Ectodermal cell (in vitro differentiated cells): ENCODE results near the gene UBE2Q1.

Source experiments
- H3K27ac ChIP-seq: 2 replicates; pipeline ENCODE4 v1.7.0; 2013; ENCODE audit warnings: mild to moderate bottlenecking, low read depth, low read length; ENCODE audit not compliant: insufficient read depth, poor library complexity, severe bottlenecking
- H3K27me3 ChIP-seq: 2 replicates; pipeline ENCODE4 v1.7.0; 2013; ENCODE audit warnings: mild to moderate bottlenecking, low read length; ENCODE audit not compliant: insufficient read depth, control insufficient read depth, poor library complexity, severe bottlenecking
- H3K36me3 ChIP-seq: one replicate; pipeline ENCODE4 v1.7.0; 2013; ENCODE audit warnings: low read length; ENCODE audit not compliant: control insufficient read depth, insufficient read depth
- H3K4me1 ChIP-seq: one replicate; pipeline ENCODE4 v1.7.0; 2013; ENCODE audit warnings: low read length; ENCODE audit not compliant: control insufficient read depth, insufficient read depth
- H3K4me3 ChIP-seq: 2 replicates; pipeline ENCODE4 v1.7.0; 2013; ENCODE audit warnings: low read depth, low read length, control low read depth; ENCODE audit not compliant: insufficient read depth
- H3K9me3 ChIP-seq: 2 replicates; pipeline ENCODE4 v1.7.0; 2013; ENCODE audit warnings: mild to moderate bottlenecking, low read length, moderate library complexity; ENCODE audit not compliant: control insufficient read depth
- WGBS, 2 experiments: methylation state at CpG; one replicate each; pipeline ENCODE4 v1.1.7; 2013; ENCODE audit warnings: missing lambda C conversion rate in 2 of 2; 5-methylcytosine and 5-hydroxymethylcytosine counted together

Gene UBE2Q1

DNA sequence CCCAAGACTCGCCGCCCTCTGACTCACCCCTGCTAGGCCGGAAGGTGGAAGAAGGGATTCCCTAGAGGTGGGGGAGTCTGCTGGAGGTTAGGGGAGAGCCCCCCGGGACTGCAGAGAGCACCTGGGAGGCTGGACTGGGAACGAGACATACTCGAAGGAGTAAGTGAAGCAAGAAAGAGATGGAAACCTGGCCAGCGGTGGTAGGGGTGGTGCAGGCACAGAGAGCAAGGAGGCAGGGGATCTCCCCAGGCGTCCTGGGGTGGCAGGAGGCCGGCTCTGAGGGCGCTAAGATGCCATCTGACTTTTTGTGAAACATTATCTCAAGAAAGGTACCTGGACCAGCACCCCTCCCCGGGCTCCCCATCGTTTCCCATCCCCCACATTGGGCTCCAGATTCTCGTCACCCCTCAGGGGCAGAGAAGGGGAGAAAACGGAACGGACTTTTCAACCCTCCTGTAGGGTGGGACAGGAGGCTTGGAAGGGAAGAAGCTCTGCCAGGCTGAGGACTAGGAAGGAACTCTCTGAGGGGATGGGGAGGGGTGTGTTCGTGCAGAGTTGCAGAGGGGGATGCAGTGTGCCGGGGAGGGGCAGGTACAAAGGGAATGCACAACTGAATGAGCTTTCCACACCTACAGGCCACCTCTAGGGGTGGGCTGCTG lies 9.8 kb upstream of the UBE2Q1 start:
- H3K36me3 ChIP-seq, result no peaks in the 10 kb centered on the region
- peak overlapping the region; percentile 40 for H3K4me3 ChIP-seq
- peaks cover 12% of the 10 kb centered on the region for H3K4me1 ChIP-seq
- no peak overlapping the region for H3K27ac ChIP-seq
- peaks cover 30% of the 10 kb centered on the region for H3K27me3 ChIP-seq
- no peaks in the 10 kb centered on the region for H3K9me3 ChIP-seq
- WGBS, 2 experiments, result 52% methylated on average over 17 of the region's 17 CpGs

DNA sequence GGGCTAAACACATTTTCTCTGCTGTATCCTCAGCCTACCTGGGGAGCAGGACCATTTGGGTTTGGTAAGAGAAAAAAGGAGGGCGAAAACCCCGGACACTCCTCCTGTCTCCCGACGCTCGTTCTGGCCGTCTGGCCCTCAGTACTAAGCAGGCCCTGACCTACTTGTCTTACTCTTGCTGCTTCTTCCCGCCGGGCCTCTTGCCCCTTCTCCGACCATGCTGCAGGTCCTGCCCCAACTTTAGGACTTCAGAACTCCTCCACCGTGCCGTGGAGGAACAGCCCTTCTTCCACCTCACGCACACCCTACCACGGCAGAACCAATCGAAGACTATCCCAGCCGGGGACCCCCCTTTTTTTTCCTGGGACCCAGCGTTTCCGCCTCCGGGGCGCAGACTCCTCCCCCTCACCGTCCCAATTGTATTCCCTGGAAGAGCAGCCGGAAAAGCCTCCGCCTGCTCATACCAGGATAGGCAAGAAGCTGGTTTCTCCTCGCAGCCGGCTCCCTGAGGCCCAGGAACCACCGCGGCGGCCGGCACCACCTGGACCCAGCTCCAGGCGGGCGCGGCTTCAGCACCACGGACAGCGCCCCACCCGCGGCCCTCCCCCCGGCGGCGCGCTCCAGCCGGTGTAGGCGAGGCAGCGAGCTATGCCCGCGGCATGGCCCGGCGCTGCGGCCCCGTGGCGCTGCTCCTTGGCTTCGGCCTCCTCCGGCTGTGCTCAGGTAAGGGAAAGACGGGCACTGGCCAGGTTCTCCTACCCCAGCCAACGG lies 9.1 kb upstream of the UBE2Q1 start, which contains the start of gene CHRNB2:
TSS of gene CHRNB2 (plus strand) at position 393 of the 771 bp plus-strand sequence. CDS start at position 660, 267 bp downstream.
- 4 to 5% methylated on average over 53 of the region's 53 CpGs for WGBS, 2 experiments
- Histone ChIP-seq H3K4me3 (peak within 1 kb of the TSS; percentile 40), H3K36me3 (no peaks in the 10 kb centered on the region), H3K4me1 (peaks cover 10% of the 10 kb centered on the region), H3K9me3 (no peaks in the 10 kb centered on the region), H3K27ac (no peak within 1 kb of the TSS), H3K27me3 (peaks cover 30% of the 10 kb centered on the region)

DNA sequence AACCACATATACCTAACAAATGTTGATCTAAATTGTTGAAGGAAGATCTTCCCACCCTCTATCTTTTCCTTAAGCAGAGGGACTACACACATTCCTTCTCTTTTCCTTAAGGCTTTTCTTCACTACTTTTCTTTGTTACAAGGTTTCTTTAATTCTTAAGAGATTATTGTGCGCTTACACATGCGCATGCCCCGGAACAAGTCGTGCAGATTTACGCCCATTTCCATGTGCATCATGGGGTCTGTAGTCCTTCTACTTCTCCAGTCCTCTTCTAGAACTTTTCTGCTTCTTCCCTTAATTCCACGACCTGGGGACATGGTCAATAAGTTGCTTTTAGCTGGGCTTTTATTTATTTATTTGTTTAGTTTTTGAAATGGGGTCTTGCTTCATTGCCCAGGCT lies 7.4 kb upstream of the UBE2Q1 start:
- Histone ChIP-seq H3K27ac (no peak overlapping the region), H3K27me3 (peaks cover 30% of the 10 kb centered on the region)
- 86 to 95% methylated on average over 6 of the region's 6 CpGs for WGBS, 2 experiments

GRCh38 chr1:154559466-154560044 lies 1.1 kb upstream of the UBE2Q1 start:
- Histone ChIP-seq H3K27me3 (no peaks in the 10 kb centered on the region), H3K4me3 (peak overlapping the region; percentile 93), H3K9me3 (no peaks in the 10 kb centered on the region), H3K27ac (peak overlapping the region; percentile 84), H3K36me3 (peaks cover 10% of the 10 kb centered on the region), H3K4me1 (peaks cover 9% of the 10 kb centered on the region)
- 17% methylated on average over 13 of the region's 13 CpGs for WGBS, 2 experiments

More for the DNA sequence above, 7.4 kb upstream of the UBE2Q1 start:
- Histone ChIP-seq H3K4me3 (no peak overlapping the region), H3K36me3 (no peaks in the 10 kb centered on the region), H3K4me1 (peaks cover 8% of the 10 kb centered on the region), H3K9me3 (no peaks in the 10 kb centered on the region)

- Histone ChIP-seq H3K27ac (peak overlapping the region; percentile 84), H3K4me3 (peak overlapping the region; percentile 93), H3K27me3 (no peaks in the 10 kb centered on the region), H3K9me3 (no peaks in the 10 kb centered on the region), H3K36me3 (peaks cover 15% of the 10 kb centered on the region), H3K4me1 (peaks cover 9% of the 10 kb centered on the region)
- WGBS, 2 experiments, result 4 to 5% methylated on average over 55 to 57 of the region's 57 CpGs
Measured at GRCh38 chr1:154558720-154559465, 431 bp upstream of the UBE2Q1 start.

- H3K27ac ChIP-seq, result no peak overlapping the region
- peaks cover 9% of the 10 kb centered on the region for H3K4me1 ChIP-seq
- peaks cover 30% of the 10 kb centered on the region for H3K36me3 ChIP-seq
- no peaks in the 10 kb centered on the region for H3K9me3 ChIP-seq
- no peaks in the 10 kb centered on the region for H3K27me3 ChIP-seq
- peak overlapping the region; percentile 93 for H3K4me3 ChIP-seq
- WGBS, 2 experiments, result 18 to 28% methylated on average over 6 to 7 of the region's 7 CpGs
Measured at GRCh38 chr1:154557248-154557938, 1.1 kb downstream of the UBE2Q1 start.

- Histone ChIP-seq H3K27ac (no peak overlapping the region), H3K4me1 (peaks cover 9% of the 10 kb centered on the region), H3K4me3 (peak overlapping the region; percentile 93), H3K27me3 (no peaks in the 10 kb centered on the region), H3K36me3 (peaks cover 40% of the 10 kb centered on the region), H3K9me3 (no peaks in the 10 kb centered on the region)
- 23 to 25% methylated on average over 4 of the region's 4 CpGs for WGBS, 2 experiments
Measured at GRCh38 chr1:154556422-154556821, 2.0 kb downstream of the UBE2Q1 start.

DNA sequence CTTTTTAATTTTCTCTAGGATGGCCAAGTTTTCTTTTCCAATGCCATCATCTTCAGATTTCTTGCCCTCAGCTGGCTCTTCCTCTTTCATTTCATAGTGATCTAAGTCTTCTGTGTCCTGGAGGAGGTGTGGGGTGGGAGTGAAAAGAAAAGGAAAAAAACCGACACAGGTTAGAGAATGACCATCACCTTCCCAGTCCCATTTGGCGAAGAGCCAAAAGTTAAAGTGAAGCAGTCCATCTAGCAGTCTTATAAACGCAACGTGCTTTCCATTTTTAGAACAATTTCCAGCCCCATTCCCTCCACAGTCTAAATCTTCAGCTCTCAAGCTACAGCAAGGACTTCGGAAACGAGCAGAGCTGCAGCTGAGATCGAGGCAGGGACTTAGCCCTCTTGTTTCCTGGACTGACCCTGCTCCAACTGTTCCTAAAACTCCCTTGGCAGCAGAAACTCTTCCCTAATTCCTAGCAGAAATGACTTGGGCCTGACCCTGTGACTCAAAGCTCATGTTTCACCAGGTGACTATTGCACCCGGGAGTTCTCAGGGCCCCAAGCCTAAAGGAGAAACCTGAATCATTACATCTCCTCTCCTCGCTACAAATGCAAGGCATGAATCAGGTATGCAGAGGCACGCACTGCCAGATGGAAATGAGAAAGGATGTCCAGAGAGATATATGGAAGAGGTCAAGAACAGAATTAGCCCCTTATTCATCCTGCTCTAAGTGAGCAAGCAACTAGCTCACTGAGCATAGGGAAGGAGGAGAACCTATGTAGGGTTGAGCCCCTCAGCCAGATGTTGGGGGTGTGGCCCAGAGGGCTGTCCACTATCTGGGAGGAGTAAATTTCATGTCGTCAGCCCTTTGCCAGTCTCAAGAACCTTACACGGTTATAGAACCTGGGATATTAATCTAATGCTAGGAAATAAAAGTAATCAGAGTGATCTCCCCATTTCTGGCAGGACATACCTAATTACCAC lies 5.1 kb downstream of the UBE2Q1 start:
- peaks cover 54% of the 10 kb centered on the region for H3K36me3 ChIP-seq

GRCh38 chr1:154552036-154552435 lies 6.4 kb downstream of the UBE2Q1 start:
- Histone ChIP-seq H3K4me1 (peaks cover 9% of the 10 kb centered on the region), H3K9me3 (no peaks in the 10 kb centered on the region), H3K4me3 (no peak overlapping the region), H3K27ac (no peak overlapping the region), H3K27me3 (no peaks in the 10 kb centered on the region), H3K36me3 (peaks cover 54% of the 10 kb centered on the region)
- 96 to 97% methylated on average over 6 of the region's 6 CpGs for WGBS, 2 experiments

More for the DNA sequence above, 5.1 kb downstream of the UBE2Q1 start:
- Histone ChIP-seq H3K4me1 (peaks cover 9% of the 10 kb centered on the region), H3K27ac (no peak overlapping the region), H3K9me3 (no peaks in the 10 kb centered on the region), H3K27me3 (no peaks in the 10 kb centered on the region), H3K4me3 (no peak overlapping the region)
- 88 to 94% methylated on average over 11 to 12 of the region's 12 CpGs for WGBS, 2 experiments
